IMR-90 (cell line): Measurements from ENCODE around the gene NEURL1. TPM values are rescaled to one million over a fixed set of nuclear protein-coding genes. Genes with fewer than 3 reads are reported as not detected.
"Not testable (repeated sequence)": the region's sequence is repeated elsewhere in the genome, so short reads cannot be mapped to it uniquely, and the experiment has no call there.

Experiments used
- ATAC-seq: fragments of 200-7000 bp; cut with Tn5 transposase; 2 replicates; pipeline ENCODE4 v1.9.1; 2020; ENCODE audit warnings: low read depth, mild to moderate bottlenecking, moderate library complexity
- BruUV-seq: library from RNA; stranded (reverse); fragments of 400-500 nt; replicated peaks from 2 replicates; lab custom pipeline; 2021; lab: Mats Ljungman, UMichigan
- CTCF ChIA-PET: fragments of 300-600 bp; formaldehyde crosslinking; extraction: SDS; loops from one replicate; lab custom pipeline; 2021; ENCODE audit warnings: antibody characterized with exemption; lab: Yijun Ruan, JAX
- POLR2A ChIA-PET: fragments of 300-600 bp; sonication (Branson Sonifier 250); formaldehyde crosslinking; loops from one replicate; lab custom pipeline; 2022; ENCODE audit warnings: antibody characterized with exemption; ENCODE audit not compliant: unreplicated experiment; lab: Charles Lee
- DNase-seq: peaks from one replicate; pipeline ENCODE4 v3.0.0; 2013
- H2AFZ ChIP-seq: replicated peaks from 2 replicates; pipeline ENCODE3; 2013; ENCODE audit warnings: low read length, mild to moderate bottlenecking; ENCODE audit not compliant: poor library complexity
- H2AK5ac ChIP-seq: 2 replicates; pipeline ENCODE4 v1.6.1; 2013; ENCODE audit warnings: low read depth, low read length, inconsistent platforms
- H2AK9ac ChIP-seq: replicated peaks from 2 replicates; pipeline ENCODE3; 2013; ENCODE audit warnings: mild to moderate bottlenecking, low read depth, low read length, moderate library complexity; ENCODE audit not compliant: poor library complexity
- H2BK120ac ChIP-seq: 2 replicates; pipeline ENCODE4 v1.6.1; 2013; ENCODE audit warnings: low read depth, low read length, inconsistent platforms
- H2BK15ac ChIP-seq: 3 replicates; pipeline ENCODE4 v1.6.1; 2013; ENCODE audit warnings: low read depth, low read length, inconsistent platforms
- H2BK20ac ChIP-seq: 2 replicates; pipeline ENCODE4 v1.6.1; 2013; ENCODE audit warnings: low read depth, mild to moderate bottlenecking, inconsistent platforms, low read length, moderate library complexity
- H2BK5ac ChIP-seq: 2 replicates; pipeline ENCODE4 v1.6.1; 2013; ENCODE audit warnings: mild to moderate bottlenecking, low read depth, low read length, inconsistent platforms; ENCODE audit not compliant: poor library complexity, severe bottlenecking
- H3K14ac ChIP-seq: replicated peaks from 2 replicates; pipeline ENCODE4 v1.6.1; 2013; ENCODE audit warnings: low read depth, low read length, inconsistent platforms
- H3K18ac ChIP-seq: 2 replicates; pipeline ENCODE4 v1.6.1; 2013; ENCODE audit warnings: low read depth, low read length, control low read depth
- H3K23ac ChIP-seq: 2 replicates; pipeline ENCODE4 v1.6.1; 2013; ENCODE audit warnings: low read depth, low read length, inconsistent platforms
- H3K27ac ChIP-seq: 2 replicates; pipeline ENCODE4 v1.5.1; 2013; ENCODE audit warnings: mild to moderate bottlenecking, control low read depth, low read length; ENCODE audit not compliant: insufficient read depth
- H3K27me3 ChIP-seq: 2 replicates; pipeline ENCODE4 v1.6.1; 2013; ENCODE audit warnings: low read length; ENCODE audit not compliant: control insufficient read depth, insufficient read depth
- H3K36me3 ChIP-seq: 2 replicates; pipeline ENCODE4 v1.6.1; 2013; ENCODE audit warnings: low read length, mixed read lengths; ENCODE audit not compliant: control insufficient read depth, insufficient read depth
- H3K4ac ChIP-seq: 2 replicates; pipeline ENCODE4 v1.6.1; 2013; ENCODE audit warnings: low read depth, low read length, inconsistent platforms
- H3K4me1 ChIP-seq: 2 replicates; pipeline ENCODE4 v1.6.1; 2013; ENCODE audit warnings: low read length, mixed read lengths; ENCODE audit not compliant: control insufficient read depth, insufficient read depth
- H3K4me2 ChIP-seq: 2 replicates; pipeline ENCODE4 v1.6.1; 2013; ENCODE audit warnings: low read depth, mild to moderate bottlenecking, control low read depth, low read length, moderate library complexity
- H3K4me3 ChIP-seq: 2 replicates; pipeline ENCODE4 v1.5.1; 2013; ENCODE audit warnings: low read depth, mild to moderate bottlenecking, control low read depth, low read length, moderate library complexity; ENCODE audit not compliant: insufficient read depth
- H3K56ac ChIP-seq: 2 replicates; pipeline ENCODE4 v1.6.1; 2013; ENCODE audit warnings: low read length, inconsistent platforms; ENCODE audit not compliant: insufficient read depth; ENCODE audit errors: extremely low read depth
- H3K79me1 ChIP-seq, 2 experiments: 2 replicates each; pipeline ENCODE4 v1.6.1; 2013; ENCODE audit warnings: low read length in 2 of 2, inconsistent platforms in 1 of 2, low read depth in 1 of 2
- H3K9ac ChIP-seq: 2 replicates; pipeline ENCODE4 v1.6.1; 2013; ENCODE audit warnings: low read depth, low read length, control low read depth
- H3K9me1 ChIP-seq: 2 replicates; pipeline ENCODE4 v1.6.1; 2013; ENCODE audit warnings: low read length, inconsistent platforms; ENCODE audit not compliant: insufficient read depth
- H3K9me3 ChIP-seq: 2 replicates; pipeline ENCODE4 v1.6.1; 2013; ENCODE audit warnings: low read length; ENCODE audit not compliant: control insufficient read depth, insufficient read depth
- H4K20me1 ChIP-seq: 2 replicates; pipeline ENCODE4 v1.6.1; 2013; ENCODE audit warnings: low read length, inconsistent platforms; ENCODE audit not compliant: insufficient read depth
- H4K5ac ChIP-seq: 2 replicates; pipeline ENCODE4 v1.6.1; 2013; ENCODE audit warnings: mild to moderate bottlenecking, low read depth, low read length, control low read depth
- H4K8ac ChIP-seq, 2 experiments: 2 replicates each; pipeline ENCODE4 v1.6.1; 2013; ENCODE audit warnings: low read depth in 2 of 2, low read length in 2 of 2, control low read depth in 1 of 2, inconsistent platforms in 1 of 2
- H4K91ac ChIP-seq: 2 replicates; pipeline ENCODE4 v1.6.1; 2013; ENCODE audit warnings: low read depth, low read length, inconsistent platforms; ENCODE audit not compliant: insufficient read depth
- BHLHE40 ChIP-seq: fragments of 150-350 bp; IDR thresholded peaks from 2 replicates; pipeline ENCODE4 v1.6.1; 2016; ENCODE audit warnings: mild to moderate bottlenecking, low read depth, low read length
- CEBPB ChIP-seq: IDR thresholded peaks from 2 replicates; pipeline ENCODE4 v1.6.1; 2012; ENCODE audit warnings: low read depth, low read length, improper control_type of control experiment
- FOS ChIP-seq: fragments of 150-350 bp; IDR thresholded peaks from 2 replicates; pipeline ENCODE4 v1.6.1; 2016; ENCODE audit warnings: low read depth, low read length
- MXI1 ChIP-seq: IDR thresholded peaks from 2 replicates; pipeline ENCODE4 v1.6.1; 2012; ENCODE audit warnings: low read depth, mild to moderate bottlenecking, low read length, moderate library complexity, borderline replicate concordance
- POLR2A ChIP-seq: IDR thresholded peaks from 2 replicates; pipeline ENCODE4 v1.6.1; 2012; ENCODE audit warnings: mild to moderate bottlenecking, low read depth, low read length
- USF2 ChIP-seq: fragments of 150-350 bp; IDR thresholded peaks from 2 replicates; pipeline ENCODE4 v1.6.1; 2017; ENCODE audit warnings: mild to moderate bottlenecking, antibody characterized with exemption, low read length, low read depth
- WGBS, 2 experiments: methylation state at CpG; one replicate each; pipeline versions ENCODE4 v1.1.5 to v1.1.7; 2013; ENCODE audit warnings: missing lambda C conversion rate in 2 of 2; ENCODE audit not compliant: insufficient read length in 1 of 2; ENCODE audit errors: extremely low coverage in 2 of 2; 5-methylcytosine and 5-hydroxymethylcytosine counted together
- dilution Hi-C: fragments of 300-500 bp; cut with HindIII; formaldehyde crosslinking; loops from one replicate; pipeline ENCODE4 v1.14.3; 2018; ENCODE audit warnings: low sequenced_read_pairs; ENCODE audit not compliant: unreplicated experiment
- in situ Hi-C: fragments of 300-500 bp; cut with MboI; formaldehyde crosslinking; loops from 3 replicates; pipeline ENCODE4 v1.14.3; 2019; ENCODE audit warnings: low sequenced_read_pairs, inconsistent platforms, mixed read lengths
- intact Hi-C: fragments of 100-400 bp; cut with micrococcal nuclease; formaldehyde crosslinking; loops from 2 replicates; pipeline ENCODE4 v1.10.0; 2022
- polyA plus RNA-seq, 3 experiments: library from polyadenylated mRNA; depleted of rRNA; stranded (reverse); fragments of >200 nt; gene quantifications; 2 replicates each; pipeline ENCODE4 v1.2.3, GENCODE V29; 2012; ENCODE audit warnings: low replicate concordance in 1 of 3
- total RNA-seq: library from RNA; depleted of rRNA; stranded (reverse); fragments of >200 nt; gene quantifications from 2 replicates; pipeline ENCODE4 v1.2.3, GENCODE V29; 2012

The NEURL1 gene
- total and polyA plus RNA-seq, 2 of the 4 experiments (the other 2 are of a cell fraction) = 0.36 to 0.82 TPM

- no peak overlapping the region for H3K27ac ChIP-seq
- H4K20me1 ChIP-seq = peaks cover 56% of the 10 kb centered on the region
- no TSS peak for BruUV-seq
- H3K56ac ChIP-seq = no peak overlapping the region
- ChIA-PET POLR2A (no interaction called here), CTCF (no interaction called here)
- H4K5ac ChIP-seq = no peak overlapping the region
- dilution Hi-C loops = no loop called here
- H3K23ac ChIP-seq = no peak overlapping the region
- H4K8ac ChIP-seq = no peak overlapping the region
- no peak overlapping the region for H3K4ac ChIP-seq
- no peak overlapping the region for H2AK9ac ChIP-seq
- H3K4me3 ChIP-seq = no peak overlapping the region
- H3K14ac ChIP-seq = no peak overlapping the region
- H2BK20ac ChIP-seq = no peak overlapping the region
- H2AK5ac ChIP-seq = no peak overlapping the region
- ATAC-seq (no peak), DNase-seq (no peak)
- H2BK5ac ChIP-seq = no peak overlapping the region
- H3K9ac ChIP-seq = no peak overlapping the region
- peaks cover 58 to 90% of the 10 kb centered on the region in 2 experiments for H3K79me1 ChIP-seq
- H2BK120ac ChIP-seq = no peak overlapping the region
- peaks cover 21% of the 10 kb centered on the region for H3K9me1 ChIP-seq
- no peak overlapping the region for H3K18ac ChIP-seq
- 84% methylated on average over 5 of the region's 7 CpGs; no CpG with 5 or more reads in 1 of the 2 experiments for WGBS, 2 experiments
- no peak overlapping the region for H2BK15ac ChIP-seq
- no peaks in the 10 kb centered on the region for H3K9me3 ChIP-seq
- peaks cover 42% of the 10 kb centered on the region for H3K36me3 ChIP-seq
- intact Hi-C loops = no loop called here
- no peak overlapping the region for H4K91ac ChIP-seq
- no peak overlapping the region for H2AFZ ChIP-seq
- H3K4me1 ChIP-seq = peaks cover 7% of the 10 kb centered on the region
- no peaks in the 10 kb centered on the region for H3K27me3 ChIP-seq
- in situ Hi-C loops = no loop called here
- no peak overlapping the region for H3K4me2 ChIP-seq
- TF ChIP-seq BHLHE40 (no peak), POLR2A (no peak), MXI1 (no peak), USF2 (no peak), FOS (no peak), CEBPB (no peak)
Measured at GRCh38 chr10:103632247-103632642, 138.7 kb downstream of the NEURL1 start.

DNA sequence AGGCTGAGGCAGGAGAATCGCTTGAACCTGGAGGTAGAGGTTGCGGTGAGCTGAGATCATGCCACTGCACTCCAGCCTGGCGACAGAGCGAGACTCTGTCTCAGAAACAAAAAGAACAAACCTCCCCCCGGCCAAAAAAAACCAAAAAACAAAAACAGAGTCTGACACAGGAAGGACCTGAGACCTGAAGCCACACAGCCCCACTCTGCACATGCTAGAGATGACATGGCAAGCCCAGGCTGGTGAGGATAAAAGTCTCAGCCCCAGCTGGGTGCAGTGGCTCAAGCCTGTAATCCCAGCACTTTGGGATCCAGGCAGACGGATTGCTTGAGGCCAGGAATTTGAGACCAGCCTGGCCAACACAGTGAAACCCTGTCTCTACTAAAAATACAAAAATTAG, 139.4 kb downstream of the NEURL1 start:
- dilution Hi-C loops, H2BK120ac ChIP-seq, H3K4me3 ChIP-seq, H3K4ac ChIP-seq, H3K9me3 ChIP-seq, H3K4me2 ChIP-seq, H3K23ac ChIP-seq, H2BK20ac ChIP-seq, in situ Hi-C loops, H2BK15ac ChIP-seq, H3K9ac ChIP-seq, POLR2A ChIA-PET, H3K27me3 ChIP-seq, CTCF ChIA-PET, H4K91ac ChIP-seq, H2AK9ac ChIP-seq, H4K8ac ChIP-seq, H2AK5ac ChIP-seq, intact Hi-C loops, H4K5ac ChIP-seq, H2BK5ac ChIP-seq, H3K56ac ChIP-seq, H3K27ac ChIP-seq, H2AFZ ChIP-seq, H3K14ac ChIP-seq, BruUV-seq, H3K18ac ChIP-seq, DNase-seq, ATAC-seq: not testable (repeated sequence)
- Histone ChIP-seq H3K36me3 (peaks cover 38% of the 10 kb centered on the region), H3K4me1 (peaks cover 13% of the 10 kb centered on the region), H3K9me1 (peaks cover 24% of the 10 kb centered on the region), H3K79me1 (peaks cover 60 to 90% of the 10 kb centered on the region in 2 experiments), H4K20me1 (peaks cover 63% of the 10 kb centered on the region)
- WGBS, 2 experiments = no CpG with 5 or more reads among the region's 6 CpGs
